ENCODE measurements around the gene SFSWAP.

SFSWAP gene

DNA sequence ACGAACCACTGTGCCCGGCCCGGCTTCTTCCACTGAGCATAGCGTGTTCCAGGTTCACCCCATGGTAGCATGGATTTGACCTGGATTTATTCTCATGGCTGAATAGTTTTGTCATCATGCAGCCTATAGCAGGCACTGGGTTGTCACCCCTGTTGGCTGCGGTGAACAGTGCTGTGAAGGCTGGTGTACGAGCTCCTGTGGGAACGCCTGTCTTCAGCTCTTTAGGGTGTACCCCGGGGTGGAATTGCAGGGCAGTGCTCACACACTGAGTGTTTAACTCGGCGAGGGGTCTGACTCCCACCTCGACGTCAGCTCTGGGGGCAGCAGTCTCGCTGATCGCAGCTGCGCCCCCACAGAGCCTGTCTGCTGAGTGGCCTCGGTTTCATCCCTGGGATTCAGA is 132.6 kb downstream of the SFSWAP start:
- POLR2A ChIA-PET: no interaction called here
- CTCF ChIA-PET: no interaction called here
- TF ChIP-seq, protein P1, sequence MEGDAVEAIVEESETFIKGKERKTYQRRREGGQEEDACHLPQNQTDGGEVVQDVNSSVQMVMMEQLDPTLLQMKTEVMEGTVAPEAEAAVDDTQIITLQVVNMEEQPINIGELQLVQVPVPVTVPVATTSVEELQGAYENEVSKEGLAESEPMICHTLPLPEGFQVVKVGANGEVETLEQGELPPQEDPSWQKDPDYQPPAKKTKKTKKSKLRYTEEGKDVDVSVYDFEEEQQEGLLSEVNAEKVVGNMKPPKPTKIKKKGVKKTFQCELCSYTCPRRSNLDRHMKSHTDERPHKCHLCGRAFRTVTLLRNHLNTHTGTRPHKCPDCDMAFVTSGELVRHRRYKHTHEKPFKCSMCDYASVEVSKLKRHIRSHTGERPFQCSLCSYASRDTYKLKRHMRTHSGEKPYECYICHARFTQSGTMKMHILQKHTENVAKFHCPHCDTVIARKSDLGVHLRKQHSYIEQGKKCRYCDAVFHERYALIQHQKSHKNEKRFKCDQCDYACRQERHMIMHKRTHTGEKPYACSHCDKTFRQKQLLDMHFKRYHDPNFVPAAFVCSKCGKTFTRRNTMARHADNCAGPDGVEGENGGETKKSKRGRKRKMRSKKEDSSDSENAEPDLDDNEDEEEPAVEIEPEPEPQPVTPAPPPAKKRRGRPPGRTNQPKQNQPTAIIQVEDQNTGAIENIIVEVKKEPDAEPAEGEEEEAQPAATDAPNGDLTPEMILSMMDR (IDR thresholded peaks at IDR 0.05; ENCODE audit: insufficient read depth, low read length, missing control alignments): no peak
- DNase-seq (ENCODE audit: low read depth, low spot score): no peak
- H3K4me3 ChIP-seq (ENCODE audit: low read depth, low read length): no peak overlapping the region

- DNase-seq (ENCODE audit: low read depth, low spot score): no peak
- TF ChIP-seq, protein P1 (IDR thresholded peaks at IDR 0.05; ENCODE audit: insufficient read depth, low read length, missing control alignments): no peak
- ChIA-PET CTCF (no interaction called here), POLR2A (no interaction called here)
- H3K4me3 ChIP-seq (ENCODE audit: low read depth, low read length): no peak overlapping the region
Observed at GRCh38 chr12:131844140-131844539, 133.2 kb downstream of the SFSWAP start.

GRCh38 chr12:131844656-131845055 is 133.8 kb downstream of the SFSWAP start:
- ChIA-PET POLR2A (no interaction called here), CTCF (no interaction called here)
- DNase-seq (ENCODE audit: low read depth, low spot score): no peak
- no peak overlapping the region for H3K4me3 ChIP-seq (ENCODE audit: low read depth, low read length)
- TF ChIP-seq, protein P1 (IDR thresholded peaks at IDR 0.05; ENCODE audit: insufficient read depth, low read length, missing control alignments): no peak

GRCh38 chr12:131845121-131845520 is 134.2 kb downstream of the SFSWAP start:
- ChIA-PET POLR2A (no interaction called here), CTCF (no interaction called here)
- TF ChIP-seq, protein P1 (IDR thresholded peaks at IDR 0.05; ENCODE audit: insufficient read depth, low read length, missing control alignments): no peak
- no peak overlapping the region for H3K4me3 ChIP-seq (ENCODE audit: low read depth, low read length)
- DNase-seq (ENCODE audit: low read depth, low spot score): no peak

- CTCF ChIA-PET: no interaction called here
- POLR2A ChIA-PET: no interaction called here
- TF ChIP-seq, protein P1 (IDR thresholded peaks at IDR 0.05; ENCODE audit: insufficient read depth, low read length, missing control alignments): no peak
- H3K4me3 ChIP-seq (ENCODE audit: low read depth, low read length): no peak overlapping the region
- DNase-seq (ENCODE audit: low read depth, low spot score): no peak
Observed at GRCh38 chr12:131847456-131847855, 136.6 kb downstream of the SFSWAP start.

- DNase-seq (ENCODE audit: low read depth, low spot score): no peak
- no peak overlapping the region for H3K4me3 ChIP-seq (ENCODE audit: low read depth, low read length)
- TF ChIP-seq, protein P1 (IDR thresholded peaks at IDR 0.05; ENCODE audit: insufficient read depth, low read length, missing control alignments): no peak
- POLR2A ChIA-PET: no interaction called here
- CTCF ChIA-PET: no interaction called here
Observed at GRCh38 chr12:131848753-131849152, 137.9 kb downstream of the SFSWAP start.

All from AG04449 (cell line).